Activated naive CD4-positive, alpha-beta T cell treated with anti-CD3 and anti-CD28 coated beads, Interleukin-2, amount 50 U/mL, for 16 hours (primary cell): ENCODE data around the gene GJB3.
"Not testable (repeated sequence)": the region's sequence is repeated elsewhere in the genome, so short reads cannot be mapped to it uniquely, and the experiment has no call there.

Source experiments
- DNase-seq: peaks from one replicate; pipeline ENCODE4 v3.0.0-alpha.2; 2020

The GJB3 gene

GRCh38 chr1:34761176-34761761 is 19.7 kb upstream of the GJB3 start:
- no peak for DNase-seq

GRCh38 chr1:34761776-34762307 is 19.2 kb upstream of the GJB3 start:
- no peak for DNase-seq

- DNase-seq: no peak
These were observed 18.4 kb upstream of the GJB3 start for GRCh38 chr1:34762474-34763141.

- DNase-seq: no peak
These were observed 17.8 kb upstream of the GJB3 start for GRCh38 chr1:34763142-34763781.

GRCh38 chr1:34768856-34769255 is 12.2 kb upstream of the GJB3 start:
- DNase-seq: no peak

GRCh38 chr1:34770891-34771504 is 10.0 kb upstream of the GJB3 start:
- DNase-seq: no peak

- DNase-seq: no peak
These were observed 9.2 kb upstream of the GJB3 start for GRCh38 chr1:34771573-34772371.

- DNase-seq: not testable (repeated sequence)
These were observed 7.9 kb upstream of the GJB3 start for GRCh38 chr1:34773114-34773513.

- DNase-seq: no peak
These were observed 6.1 kb upstream of the GJB3 start for GRCh38 chr1:34774957-34775356.

GRCh38 chr1:34776911-34777310 is 4.1 kb upstream of the GJB3 start:
- DNase-seq: no peak

- no peak for DNase-seq
These were observed 3.3 kb upstream of the GJB3 start for GRCh38 chr1:34777519-34778321.

GRCh38 chr1:34778381-34778780 is 2.6 kb upstream of the GJB3 start:
- no peak for DNase-seq

- DNase-seq: no peak
These were observed 2.0 kb upstream of the GJB3 start for GRCh38 chr1:34779005-34779404.

- no peak for DNase-seq
These were observed 1.5 kb upstream of the GJB3 start for GRCh38 chr1:34779526-34779925.

GRCh38 chr1:34779962-34780361 is 1.1 kb upstream of the GJB3 start:
- no peak for DNase-seq

GRCh38 chr1:34780528-34780927 is 486 bp upstream of the GJB3 start:
- no peak for DNase-seq

GRCh38 chr1:34781844-34782391 is 904 bp downstream of the GJB3 start:
- DNase-seq: no peak

GRCh38 chr1:34784751-34785221 is 3.8 kb downstream of the GJB3 start:
- DNase-seq: no peak

GRCh38 chr1:34785231-34785874 is 4.3 kb downstream of the GJB3 start:
- no peak for DNase-seq

- no peak for DNase-seq
These were observed 5.0 kb downstream of the GJB3 start for GRCh38 chr1:34785875-34786470.
